B cell (primary cell): ENCODE data around the gene PCDHB16.

ENCODE experiments used
- EZH2 ChIP-seq: IDR thresholded peaks from 2 replicates; pipeline ENCODE4 v1.6.1; 2012; ENCODE audit warnings: borderline replicate concordance, low read depth, mild to moderate bottlenecking, moderate library complexity, low read length; ENCODE audit not compliant: insufficient read depth, poor library complexity, severe bottlenecking
- TF ChIP-seq, protein P1 (sequence below): fragments of 200-600 bp; IDR thresholded peaks from one replicate; pipeline ENCODE4 v1.8.0; 2022; ENCODE audit warnings: antibody characterized with exemption, mild to moderate bottlenecking

GRCh38 chr5:141135718-141136266 lies 46.4 kb upstream of the PCDHB16 start:
- TF ChIP-seq, protein P1, sequence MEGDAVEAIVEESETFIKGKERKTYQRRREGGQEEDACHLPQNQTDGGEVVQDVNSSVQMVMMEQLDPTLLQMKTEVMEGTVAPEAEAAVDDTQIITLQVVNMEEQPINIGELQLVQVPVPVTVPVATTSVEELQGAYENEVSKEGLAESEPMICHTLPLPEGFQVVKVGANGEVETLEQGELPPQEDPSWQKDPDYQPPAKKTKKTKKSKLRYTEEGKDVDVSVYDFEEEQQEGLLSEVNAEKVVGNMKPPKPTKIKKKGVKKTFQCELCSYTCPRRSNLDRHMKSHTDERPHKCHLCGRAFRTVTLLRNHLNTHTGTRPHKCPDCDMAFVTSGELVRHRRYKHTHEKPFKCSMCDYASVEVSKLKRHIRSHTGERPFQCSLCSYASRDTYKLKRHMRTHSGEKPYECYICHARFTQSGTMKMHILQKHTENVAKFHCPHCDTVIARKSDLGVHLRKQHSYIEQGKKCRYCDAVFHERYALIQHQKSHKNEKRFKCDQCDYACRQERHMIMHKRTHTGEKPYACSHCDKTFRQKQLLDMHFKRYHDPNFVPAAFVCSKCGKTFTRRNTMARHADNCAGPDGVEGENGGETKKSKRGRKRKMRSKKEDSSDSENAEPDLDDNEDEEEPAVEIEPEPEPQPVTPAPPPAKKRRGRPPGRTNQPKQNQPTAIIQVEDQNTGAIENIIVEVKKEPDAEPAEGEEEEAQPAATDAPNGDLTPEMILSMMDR = no peak
- no peak for TF ChIP-seq EZH2
